ENCODE results near the gene PSG7. TPM values are rescaled to one million over a fixed set of nuclear protein-coding genes. Genes with fewer than 3 reads are reported as not detected.
"Not testable (repeated sequence)": the region's sequence is repeated elsewhere in the genome, so short reads cannot be mapped to it uniquely, and the experiment has no call there.

Gene PSG7
- total RNA-seq, 4 donors from 2014 or later, result not detected

DNA sequence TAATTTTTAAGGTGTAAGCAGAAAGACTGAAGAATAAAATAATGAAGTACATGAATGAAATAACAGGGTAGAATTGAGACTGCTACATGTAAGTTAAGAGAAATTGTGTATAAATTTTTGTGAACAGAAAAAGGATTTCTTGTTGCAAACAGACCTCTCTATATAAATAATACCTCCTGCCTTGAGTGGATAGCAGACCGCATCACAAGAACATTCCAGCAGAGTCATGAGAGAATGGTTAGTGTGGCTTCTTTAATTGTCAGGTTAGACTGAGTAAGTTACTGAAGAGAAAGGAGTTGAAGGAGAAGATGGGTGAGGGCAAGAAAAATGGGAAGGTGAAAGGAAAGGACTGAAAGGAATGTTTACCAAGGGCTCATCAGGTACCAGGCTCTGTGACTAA is 37.9 kb downstream of the PSG7 start:
- not testable (repeated sequence) for H3K4me3 ChIP-seq, H3K36me3 ChIP-seq, H3K27ac ChIP-seq, H3K9me3 ChIP-seq, H3K4me1 ChIP-seq, DNase-seq, H3K27me3 ChIP-seq

DNA sequence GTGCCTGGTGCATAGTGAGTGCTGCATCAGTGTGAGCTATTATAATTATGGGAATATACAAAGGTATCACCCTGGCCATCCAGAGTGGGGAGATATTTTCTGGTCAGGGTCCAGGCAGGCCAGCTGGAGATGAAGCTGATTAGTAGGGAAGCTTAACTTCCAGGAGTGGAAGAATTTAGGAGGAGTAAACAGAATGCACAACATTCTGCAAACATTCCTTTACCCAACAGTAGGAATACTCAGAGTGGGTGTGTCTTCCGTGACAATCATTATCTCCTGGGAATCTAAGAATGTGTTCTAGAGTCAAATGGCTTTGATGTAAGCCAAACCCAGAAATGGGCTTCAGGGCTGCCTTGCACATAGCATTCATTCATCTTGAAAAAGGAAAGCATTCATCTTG is 38.4 kb downstream of the PSG7 start:
- not testable (repeated sequence) for H3K4me3 ChIP-seq, H3K9me3 ChIP-seq, H3K36me3 ChIP-seq, H3K27me3 ChIP-seq, DNase-seq, H3K4me1 ChIP-seq, H3K27ac ChIP-seq

DNA sequence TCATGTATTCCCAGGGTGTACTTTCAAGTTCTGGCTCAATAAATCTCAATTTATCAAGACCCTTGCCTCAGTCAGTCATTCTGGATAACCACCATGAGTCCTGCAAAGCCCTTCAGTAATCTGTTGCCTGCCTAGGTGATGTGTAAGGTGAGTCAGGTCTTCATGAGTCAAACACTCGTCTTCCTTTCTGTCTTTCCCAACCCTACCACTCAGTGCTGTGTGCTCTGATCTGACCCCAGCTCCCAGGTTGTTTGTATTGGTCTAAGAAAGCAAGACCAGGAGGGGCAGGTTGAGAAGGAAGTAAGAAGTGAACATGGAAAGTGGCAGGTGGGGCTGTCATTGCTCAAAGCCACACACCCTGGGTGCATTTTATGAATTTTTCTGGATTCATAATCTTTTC is 39.3 kb downstream of the PSG7 start:
- H3K4me3 ChIP-seq, H3K9me3 ChIP-seq, H3K27me3 ChIP-seq, H3K4me1 ChIP-seq, DNase-seq, H3K36me3 ChIP-seq, H3K27ac ChIP-seq: not testable (repeated sequence)

DNA sequence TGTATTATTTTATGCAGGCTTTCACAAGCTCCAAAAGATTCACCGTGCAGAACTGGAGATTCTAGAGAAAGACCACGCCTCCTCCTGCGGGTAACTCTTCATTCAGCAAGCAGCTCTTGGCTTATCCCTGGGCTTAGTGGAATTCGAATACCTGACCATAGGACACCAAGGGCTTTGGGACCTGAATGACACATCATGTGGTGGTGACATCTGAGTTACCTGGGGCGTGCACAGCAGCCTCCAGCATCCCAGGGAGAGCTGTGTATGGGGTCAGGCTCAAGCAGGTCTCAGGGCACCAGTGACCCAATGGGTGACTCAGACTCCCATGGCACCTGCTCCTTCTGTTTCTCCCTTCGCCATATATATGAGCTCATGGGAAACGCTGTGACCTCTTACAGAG is 46.6 kb downstream of the PSG7 start:
- H3K27ac ChIP-seq, result not testable (repeated sequence)

DNA sequence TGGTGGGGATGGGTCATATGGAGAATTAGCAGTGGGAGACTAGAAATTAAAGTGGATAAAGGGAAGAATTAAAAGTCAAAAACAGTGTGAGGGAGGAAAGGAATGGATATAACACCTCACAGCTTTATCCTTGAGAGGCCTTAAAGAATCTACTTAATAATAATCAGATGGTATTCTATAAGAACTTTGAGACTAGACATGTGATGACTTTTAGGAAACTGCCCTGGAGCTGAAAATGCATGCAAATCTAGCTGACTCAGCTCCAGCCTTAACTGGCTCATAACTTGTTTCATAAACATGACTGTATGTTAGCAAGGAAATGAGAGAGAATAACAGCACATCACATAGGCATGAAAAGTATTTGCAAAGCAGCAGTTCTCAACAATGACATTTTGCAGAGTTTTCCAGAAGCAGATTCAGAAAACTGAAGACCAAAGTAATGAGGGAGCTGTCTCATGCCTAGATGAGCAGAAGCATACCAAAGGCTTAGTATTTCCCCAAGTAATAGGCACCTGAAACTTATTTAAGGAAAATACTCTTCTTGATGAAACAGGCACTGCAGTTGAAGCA is 49.0 kb downstream of the PSG7 start:
- not testable (repeated sequence) for H3K4me1 ChIP-seq, H3K4me3 ChIP-seq, H3K36me3 ChIP-seq, H3K27me3 ChIP-seq, H3K27ac ChIP-seq, DNase-seq, H3K9me3 ChIP-seq

More for the DNA sequence above, 46.6 kb downstream of the PSG7 start:
- not testable (repeated sequence) for H3K4me3 ChIP-seq, DNase-seq, H3K36me3 ChIP-seq, H3K4me1 ChIP-seq, H3K27me3 ChIP-seq, H3K9me3 ChIP-seq

DNA sequence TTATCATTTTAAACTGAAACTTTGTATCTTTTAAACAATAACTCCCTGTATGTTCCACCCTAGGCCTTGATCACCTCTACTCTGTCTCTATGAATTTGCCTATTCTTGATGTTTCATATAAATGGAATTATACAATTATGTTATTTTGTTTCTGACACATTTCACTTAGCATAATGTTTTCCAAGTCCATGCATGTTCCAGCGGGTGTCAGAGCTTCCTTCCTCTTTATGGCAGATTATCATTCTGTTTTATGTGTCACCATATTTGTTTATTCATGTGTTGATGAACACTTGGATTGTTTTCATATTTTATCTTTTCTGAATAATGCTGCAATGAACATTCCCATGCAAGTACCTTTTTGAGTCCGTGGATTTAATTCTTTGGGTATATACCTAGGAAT is 54.3 kb downstream of the PSG7 start:
- not testable (repeated sequence) for H3K9me3 ChIP-seq, H3K4me3 ChIP-seq, H3K36me3 ChIP-seq, H3K4me1 ChIP-seq, H3K27me3 ChIP-seq, H3K27ac ChIP-seq, DNase-seq

DNA sequence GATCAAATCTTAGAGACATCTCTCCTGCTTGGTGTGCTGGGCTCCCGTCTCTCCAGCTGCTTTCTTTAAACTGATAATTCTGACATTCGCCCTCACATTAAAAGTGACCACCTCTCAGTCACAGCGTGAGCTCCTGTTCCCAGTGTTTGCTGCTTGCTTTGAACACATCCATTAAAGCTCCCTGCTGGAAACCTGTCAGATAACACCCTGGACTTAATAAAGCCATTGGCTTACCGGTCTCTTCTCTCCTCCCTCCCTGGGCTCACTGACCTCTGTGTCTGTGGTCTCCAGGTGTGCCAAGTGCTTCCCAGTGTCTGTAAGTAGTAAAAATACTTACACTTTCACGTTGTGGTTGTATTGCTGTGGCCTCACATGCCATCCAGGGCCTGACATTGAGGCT is 55.0 kb downstream of the PSG7 start:
- H3K27ac ChIP-seq, H3K4me1 ChIP-seq, DNase-seq, H3K9me3 ChIP-seq, H3K27me3 ChIP-seq, H3K4me3 ChIP-seq, H3K36me3 ChIP-seq: not testable (repeated sequence)

DNA sequence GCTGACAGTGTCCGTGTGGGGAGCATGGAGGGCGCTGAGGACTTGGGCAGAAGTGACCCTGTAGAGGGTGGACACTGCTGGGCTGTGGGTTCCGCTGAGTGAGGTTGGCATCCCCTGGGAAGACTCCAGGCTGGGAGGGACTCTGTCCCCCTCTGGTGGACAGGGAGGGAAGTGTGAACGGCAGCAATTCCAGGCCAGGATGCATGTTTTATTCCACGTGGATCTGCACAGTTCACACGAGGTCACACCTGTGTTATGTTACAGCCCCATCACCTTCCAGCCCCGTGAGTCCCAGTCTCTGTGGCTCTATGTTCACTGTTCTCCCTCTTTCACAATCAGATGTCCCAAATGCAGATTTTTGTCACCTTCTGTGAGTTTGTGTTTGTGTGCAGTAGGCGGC is 55.7 kb downstream of the PSG7 start:
- not testable (repeated sequence) for H3K27ac ChIP-seq, H3K9me3 ChIP-seq, H3K4me3 ChIP-seq, H3K4me1 ChIP-seq, DNase-seq, H3K36me3 ChIP-seq, H3K27me3 ChIP-seq

DNA sequence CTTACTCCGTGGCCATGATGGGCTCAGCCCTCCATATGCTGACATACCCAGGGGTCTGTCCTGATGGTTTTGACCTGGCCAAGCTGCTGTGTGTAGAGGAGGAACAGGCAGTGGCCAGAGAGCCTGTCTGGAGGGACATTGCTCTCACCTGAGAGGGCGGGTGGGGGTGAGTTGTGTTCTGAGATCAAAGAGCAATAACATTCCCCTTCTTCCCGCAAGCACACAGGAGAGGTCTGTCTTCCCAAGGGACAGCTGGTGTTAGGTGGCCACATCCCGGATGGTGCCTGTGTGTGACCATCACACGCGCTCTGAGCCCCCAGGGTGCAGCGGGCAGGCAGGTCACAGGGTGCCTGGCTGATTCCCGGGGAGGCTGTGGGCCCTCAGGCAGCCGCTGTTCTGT is 56.4 kb downstream of the PSG7 start:
- H3K36me3 ChIP-seq, H3K4me3 ChIP-seq, H3K27ac ChIP-seq, H3K4me1 ChIP-seq, DNase-seq, H3K9me3 ChIP-seq, H3K27me3 ChIP-seq: not testable (repeated sequence)

DNA sequence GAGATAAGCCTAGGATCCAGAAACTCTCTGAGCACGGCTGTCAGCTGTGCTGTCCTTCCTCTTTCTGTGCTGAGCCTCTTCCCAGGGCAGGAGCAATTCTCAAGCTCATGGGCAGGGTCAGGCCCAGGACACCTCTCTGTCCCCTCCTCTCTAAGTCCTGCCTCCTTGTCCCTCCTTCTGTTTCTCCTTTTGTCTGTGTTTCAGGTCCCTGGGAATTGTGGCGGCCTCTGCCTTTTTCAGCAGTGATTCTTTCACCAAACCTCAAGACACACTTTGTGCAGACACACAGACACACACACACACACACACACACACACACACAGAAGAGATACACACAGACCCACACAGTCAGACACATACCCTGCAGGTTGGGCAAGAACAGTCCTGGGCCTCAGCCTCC is 57.4 kb downstream of the PSG7 start, which contains the start of gene PSG1:
PSG1 (minus strand) TSS at position 101 of the 400 bp plus-strand sequence. CDS start 132 bp downstream, outside the sequence.
- H3K27ac ChIP-seq, result no peak within 1 kb of the TSS
- TF ChIP-seq POLR2A (IDR thresholded peaks at IDR 0.05), result no peak
- TF ChIP-seq, protein P1, sequence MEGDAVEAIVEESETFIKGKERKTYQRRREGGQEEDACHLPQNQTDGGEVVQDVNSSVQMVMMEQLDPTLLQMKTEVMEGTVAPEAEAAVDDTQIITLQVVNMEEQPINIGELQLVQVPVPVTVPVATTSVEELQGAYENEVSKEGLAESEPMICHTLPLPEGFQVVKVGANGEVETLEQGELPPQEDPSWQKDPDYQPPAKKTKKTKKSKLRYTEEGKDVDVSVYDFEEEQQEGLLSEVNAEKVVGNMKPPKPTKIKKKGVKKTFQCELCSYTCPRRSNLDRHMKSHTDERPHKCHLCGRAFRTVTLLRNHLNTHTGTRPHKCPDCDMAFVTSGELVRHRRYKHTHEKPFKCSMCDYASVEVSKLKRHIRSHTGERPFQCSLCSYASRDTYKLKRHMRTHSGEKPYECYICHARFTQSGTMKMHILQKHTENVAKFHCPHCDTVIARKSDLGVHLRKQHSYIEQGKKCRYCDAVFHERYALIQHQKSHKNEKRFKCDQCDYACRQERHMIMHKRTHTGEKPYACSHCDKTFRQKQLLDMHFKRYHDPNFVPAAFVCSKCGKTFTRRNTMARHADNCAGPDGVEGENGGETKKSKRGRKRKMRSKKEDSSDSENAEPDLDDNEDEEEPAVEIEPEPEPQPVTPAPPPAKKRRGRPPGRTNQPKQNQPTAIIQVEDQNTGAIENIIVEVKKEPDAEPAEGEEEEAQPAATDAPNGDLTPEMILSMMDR (IDR thresholded peaks at IDR 0.05), result no peak
- no peaks in the 10 kb centered on the region for H3K9me3 ChIP-seq
- H3K4me3 ChIP-seq, result no peak within 1 kb of the TSS
- H3K4me1 ChIP-seq, result no peaks in the 10 kb centered on the region
- no peak for DNase-seq
- H3K27me3 ChIP-seq, result no peaks in the 10 kb centered on the region
- H3K36me3 ChIP-seq, result no peaks in the 10 kb centered on the region

DNA sequence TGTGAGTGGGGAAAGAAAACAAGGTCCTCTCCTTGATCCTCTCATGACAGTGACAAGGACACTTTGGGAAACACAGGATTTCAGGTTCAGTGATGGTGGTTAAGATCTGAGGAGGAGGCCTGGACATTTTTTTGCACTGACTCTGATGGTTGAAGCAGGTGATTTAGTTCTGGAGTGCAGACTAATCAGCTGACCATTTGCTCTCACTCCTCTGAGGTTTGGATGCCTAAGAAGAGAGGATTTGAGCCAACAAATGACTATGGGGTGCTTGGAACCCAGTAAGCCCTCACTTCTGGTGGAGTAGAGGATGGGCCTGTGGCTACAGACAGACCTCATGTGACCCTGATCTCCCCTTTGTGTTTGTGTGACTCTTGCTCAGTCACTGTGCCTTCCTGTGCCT is 60.4 kb downstream of the PSG7 start:
- not testable (repeated sequence) for H3K27me3 ChIP-seq, H3K4me3 ChIP-seq, H3K9me3 ChIP-seq, H3K27ac ChIP-seq, H3K36me3 ChIP-seq, DNase-seq, H3K4me1 ChIP-seq

DNA sequence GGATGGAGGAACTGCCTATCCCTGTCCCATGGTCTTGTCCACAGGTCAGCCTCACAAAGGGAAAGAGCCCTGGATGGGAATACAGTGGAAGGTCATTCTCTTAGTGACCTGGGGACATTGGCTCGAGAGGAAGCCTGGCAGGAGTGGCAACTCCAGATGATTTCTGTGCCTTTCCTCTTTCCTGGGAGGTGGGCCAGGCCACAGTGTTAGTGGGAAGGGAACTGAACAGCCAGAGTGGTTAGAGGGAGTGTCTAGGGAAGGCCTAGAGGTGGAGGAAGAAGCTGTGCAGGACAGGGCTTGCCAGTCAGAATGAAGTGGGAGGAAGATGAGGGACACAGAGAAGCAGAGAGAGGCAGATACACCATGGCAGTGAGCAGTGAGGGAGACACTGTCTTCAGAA is 61.1 kb downstream of the PSG7 start:
- not testable (repeated sequence) for H3K9me3 ChIP-seq, H3K27ac ChIP-seq, H3K36me3 ChIP-seq, DNase-seq, H3K27me3 ChIP-seq, H3K4me1 ChIP-seq, H3K4me3 ChIP-seq

DNA sequence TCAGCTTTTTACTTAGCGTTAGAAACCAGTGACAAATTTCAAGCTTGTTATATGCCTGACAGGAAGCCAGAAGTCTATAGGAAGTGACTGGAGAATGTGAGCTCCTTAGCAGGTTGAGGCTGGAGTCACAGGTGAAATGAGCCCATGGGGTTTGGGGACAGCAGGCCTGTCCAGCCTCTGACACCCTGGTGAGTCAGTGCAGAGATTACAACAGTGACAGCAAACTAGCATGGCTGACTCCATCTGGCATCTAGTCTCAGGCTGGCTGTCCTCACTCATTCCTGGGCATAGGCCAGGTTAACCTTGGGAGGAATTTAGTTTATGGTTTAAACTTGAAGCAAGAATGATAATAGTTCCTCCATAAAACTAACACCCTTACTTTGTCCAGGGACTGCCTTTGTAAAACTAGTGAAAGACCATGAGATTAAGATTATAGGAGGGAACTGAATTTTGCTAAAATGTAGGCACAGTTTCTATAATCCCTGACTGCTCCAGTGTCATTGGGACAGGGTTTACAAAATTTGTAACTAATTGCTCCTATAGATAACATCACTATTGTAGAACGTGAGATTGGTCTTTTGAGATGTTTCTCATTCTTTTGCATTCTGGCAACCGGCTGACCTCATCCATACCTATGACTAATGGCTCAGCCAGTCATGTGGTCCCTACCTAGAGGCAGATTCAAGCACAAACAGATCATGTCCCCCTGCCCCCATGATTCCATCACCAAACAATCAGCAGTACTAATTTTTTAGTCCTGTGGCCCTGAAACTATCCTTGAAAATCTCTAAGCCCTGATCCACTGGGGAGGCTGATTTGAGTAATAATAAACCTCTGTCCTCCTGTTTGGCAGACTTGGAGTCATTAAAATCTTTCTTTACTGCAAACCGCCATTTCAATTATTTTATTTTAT is 61.9 kb downstream of the PSG7 start:
- H3K4me3 ChIP-seq, H3K9me3 ChIP-seq, DNase-seq, H3K27me3 ChIP-seq, H3K27ac ChIP-seq, H3K4me1 ChIP-seq, H3K36me3 ChIP-seq: not testable (repeated sequence)

DNA sequence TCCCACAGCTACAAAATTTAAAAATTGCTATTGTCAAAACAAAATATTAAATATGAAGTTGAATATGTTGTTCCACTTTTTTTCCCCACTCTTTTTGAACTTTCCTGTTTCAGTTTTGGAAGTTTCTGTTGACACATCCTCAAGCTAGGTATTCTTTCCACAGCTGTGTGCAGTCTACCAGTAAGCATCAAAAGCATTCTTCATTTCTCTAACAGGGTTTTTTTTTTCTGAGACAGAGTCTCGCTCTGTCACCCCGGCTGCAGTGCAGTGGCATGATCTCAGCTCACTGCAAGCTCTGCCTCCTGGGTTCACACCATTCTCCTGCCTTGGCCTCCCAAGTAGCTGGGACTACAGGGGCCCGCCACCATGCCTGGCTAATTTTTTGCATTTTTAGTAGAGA is 62.9 kb downstream of the PSG7 start:
- not testable (repeated sequence) for H3K27me3 ChIP-seq, H3K4me1 ChIP-seq, H3K4me3 ChIP-seq, H3K36me3 ChIP-seq, H3K27ac ChIP-seq, DNase-seq, H3K9me3 ChIP-seq

Measured in Peyer's patch (tissue), 4 donors.